Measurements from ENCODE around the gene GCLC.

Gene GCLC

GRCh38 chr6:53464483-53464882, 80.4 kb downstream of the GCLC start:
- peaks cover 10% of the 10 kb centered on the region for H3K27me3 ChIP-seq (ENCODE audit: control insufficient read depth, insufficient read depth, low read length)
- H3K4me1 ChIP-seq (ENCODE audit: control insufficient read depth, insufficient read depth, low read length), result no peaks in the 10 kb centered on the region
- H3K9me3 ChIP-seq (replicated peaks; ENCODE audit: low read length), result no peaks in the 10 kb centered on the region
- no peak overlapping the region for H3K4me2 ChIP-seq (ENCODE audit: low read length)
- H3K36me3 ChIP-seq (ENCODE audit: insufficient read depth, low read length), result no peaks in the 10 kb centered on the region
- H3K4me3 ChIP-seq (ENCODE audit: low read length), result no peak overlapping the region
- no peak overlapping the region for H3K9ac ChIP-seq (ENCODE audit: low read depth, low read length)

GRCh38 chr6:53461696-53462095, 83.2 kb downstream of the GCLC start:
- no peaks in the 10 kb centered on the region for H3K9me3 ChIP-seq (replicated peaks; ENCODE audit: low read length)
- H3K9ac ChIP-seq (ENCODE audit: low read depth, low read length), result no peak overlapping the region
- no peak overlapping the region for H3K4me2 ChIP-seq (ENCODE audit: low read length)
- peaks cover 15% of the 10 kb centered on the region for H3K27me3 ChIP-seq (ENCODE audit: control insufficient read depth, insufficient read depth, low read length)
- H3K36me3 ChIP-seq (ENCODE audit: insufficient read depth, low read length), result no peaks in the 10 kb centered on the region
- H3K4me3 ChIP-seq (ENCODE audit: low read length), result no peak overlapping the region
- no peaks in the 10 kb centered on the region for H3K4me1 ChIP-seq (ENCODE audit: control insufficient read depth, insufficient read depth, low read length)

- Histone ChIP-seq H3K9me3 (replicated peaks; ENCODE audit: low read length) (no peaks in the 10 kb centered on the region), H3K4me1 (ENCODE audit: control insufficient read depth, insufficient read depth, low read length) (no peaks in the 10 kb centered on the region), H3K36me3 (ENCODE audit: insufficient read depth, low read length) (no peaks in the 10 kb centered on the region), H3K9ac (ENCODE audit: low read depth, low read length) (no peak overlapping the region), H3K4me3 (ENCODE audit: low read length) (no peak overlapping the region), H3K27me3 (ENCODE audit: control insufficient read depth, insufficient read depth, low read length) (peaks cover 19% of the 10 kb centered on the region), H3K4me2 (ENCODE audit: low read length) (no peak overlapping the region)
Measured at GRCh38 chr6:53461041-53461656, 83.8 kb downstream of the GCLC start.

GRCh38 chr6:53458105-53458866, 86.6 kb downstream of the GCLC start:
- Histone ChIP-seq H3K4me3 (ENCODE audit: low read length) (no peak overlapping the region), H3K27me3 (ENCODE audit: control insufficient read depth, insufficient read depth, low read length) (peaks cover 21% of the 10 kb centered on the region), H3K4me2 (ENCODE audit: low read length) (no peak overlapping the region), H3K9ac (ENCODE audit: low read depth, low read length) (no peak overlapping the region), H3K9me3 (replicated peaks; ENCODE audit: low read length) (no peaks in the 10 kb centered on the region), H3K36me3 (ENCODE audit: insufficient read depth, low read length) (no peaks in the 10 kb centered on the region), H3K4me1 (ENCODE audit: control insufficient read depth, insufficient read depth, low read length) (no peaks in the 10 kb centered on the region)

GRCh38 chr6:53456809-53457208, 88.1 kb downstream of the GCLC start:
- no peaks in the 10 kb centered on the region for H3K9me3 ChIP-seq (replicated peaks; ENCODE audit: low read length)
- H3K36me3 ChIP-seq (ENCODE audit: insufficient read depth, low read length), result no peaks in the 10 kb centered on the region
- H3K27me3 ChIP-seq (ENCODE audit: control insufficient read depth, insufficient read depth, low read length), result peaks cover 16% of the 10 kb centered on the region
- no peaks in the 10 kb centered on the region for H3K4me1 ChIP-seq (ENCODE audit: control insufficient read depth, insufficient read depth, low read length)
- no peak overlapping the region for H3K4me3 ChIP-seq (ENCODE audit: low read length)
- no peak overlapping the region for H3K9ac ChIP-seq (ENCODE audit: low read depth, low read length)
- H3K4me2 ChIP-seq (ENCODE audit: low read length), result no peak overlapping the region

GRCh38 chr6:53455678-53456077, 89.2 kb downstream of the GCLC start:
- no peak overlapping the region for H3K4me3 ChIP-seq (ENCODE audit: low read length)
- H3K9me3 ChIP-seq (replicated peaks; ENCODE audit: low read length), result no peaks in the 10 kb centered on the region
- no peaks in the 10 kb centered on the region for H3K4me1 ChIP-seq (ENCODE audit: control insufficient read depth, insufficient read depth, low read length)
- no peak overlapping the region for H3K4me2 ChIP-seq (ENCODE audit: low read length)
- H3K27me3 ChIP-seq (ENCODE audit: control insufficient read depth, insufficient read depth, low read length), result peaks cover 16% of the 10 kb centered on the region
- H3K36me3 ChIP-seq (ENCODE audit: insufficient read depth, low read length), result no peaks in the 10 kb centered on the region
- H3K9ac ChIP-seq (ENCODE audit: low read depth, low read length), result no peak overlapping the region

GRCh38 chr6:53451165-53451564, 93.7 kb downstream of the GCLC start:
- no peaks in the 10 kb centered on the region for H3K9me3 ChIP-seq (replicated peaks; ENCODE audit: low read length)
- peaks cover 8% of the 10 kb centered on the region for H3K27me3 ChIP-seq (ENCODE audit: control insufficient read depth, insufficient read depth, low read length)
- H3K4me2 ChIP-seq (ENCODE audit: low read length), result no peak overlapping the region
- no peak overlapping the region for H3K9ac ChIP-seq (ENCODE audit: low read depth, low read length)
- H3K4me3 ChIP-seq (ENCODE audit: low read length), result no peak overlapping the region
- H3K36me3 ChIP-seq (ENCODE audit: insufficient read depth, low read length), result no peaks in the 10 kb centered on the region
- no peaks in the 10 kb centered on the region for H3K4me1 ChIP-seq (ENCODE audit: control insufficient read depth, insufficient read depth, low read length)

GRCh38 chr6:53447865-53448264, 97.0 kb downstream of the GCLC start:
- Histone ChIP-seq H3K9ac (ENCODE audit: low read depth, low read length) (no peak overlapping the region), H3K36me3 (ENCODE audit: insufficient read depth, low read length) (no peaks in the 10 kb centered on the region), H3K9me3 (replicated peaks; ENCODE audit: low read length) (no peaks in the 10 kb centered on the region), H3K27me3 (ENCODE audit: control insufficient read depth, insufficient read depth, low read length) (peaks cover 7% of the 10 kb centered on the region), H3K4me1 (ENCODE audit: control insufficient read depth, insufficient read depth, low read length) (no peaks in the 10 kb centered on the region), H3K4me3 (ENCODE audit: low read length) (no peak overlapping the region), H3K4me2 (ENCODE audit: low read length) (no peak overlapping the region)

All from skeletal muscle satellite cell (primary cell).